ENCODE data around the gene GLRB.
A peak's percentile ranks its signal among the peaks of the same experiment; 100 is the strongest.
"Not testable (repeated sequence)": the region's sequence is repeated elsewhere in the genome, so short reads cannot be mapped to it uniquely, and the experiment has no call there.

GLRB gene

GRCh38 chr4:157121401-157121800, 45.5 kb downstream of the GLRB start:
- no peak overlapping the region for H3K27ac ChIP-seq
- no peak for DNase-seq (ENCODE audit: low read depth, low spot score)

DNA sequence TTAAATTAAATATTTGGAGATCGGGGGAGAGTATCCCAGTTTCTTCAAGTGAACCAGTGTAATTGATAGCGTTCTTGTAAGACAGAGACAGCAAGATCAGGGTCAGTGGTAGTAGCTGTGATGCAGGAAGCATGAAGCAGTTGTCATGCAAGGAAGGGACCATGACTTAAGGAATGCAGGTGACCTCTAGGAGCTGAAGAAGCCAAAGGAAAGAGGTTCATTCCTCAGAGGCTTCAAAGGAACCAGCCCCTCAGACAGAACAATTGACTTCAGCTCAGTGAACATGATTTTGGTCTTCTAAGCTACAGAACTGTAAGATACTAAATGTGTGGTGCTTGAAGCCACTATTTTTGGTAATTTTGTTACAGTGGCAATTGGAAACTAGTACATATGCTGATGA, 51.6 kb downstream of the GLRB start:
- no peak overlapping the region for H3K27ac ChIP-seq
- no peak for DNase-seq (ENCODE audit: low read depth, low spot score)

DNA sequence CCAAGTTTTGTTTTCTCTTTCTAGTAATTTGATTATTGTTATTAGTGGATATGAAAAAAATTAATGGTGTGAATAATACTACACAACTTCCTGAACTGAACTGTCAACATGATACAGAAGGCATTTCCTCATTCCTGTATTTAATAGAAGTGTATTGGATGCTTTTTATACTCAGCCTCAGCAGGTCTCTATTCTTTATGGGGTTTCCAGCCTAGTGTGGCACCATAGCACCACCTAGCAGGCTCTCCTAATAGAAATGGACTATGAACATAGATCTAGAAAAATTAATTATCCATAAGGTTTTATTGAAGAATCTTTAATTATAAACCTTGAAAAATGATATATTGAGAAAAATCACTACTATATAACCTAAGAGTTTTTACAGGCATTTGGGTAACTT, 52.4 kb downstream of the GLRB start:
- no peak overlapping the region for H3K27ac ChIP-seq
- peak; percentile 3 for DNase-seq (ENCODE audit: low read depth, low spot score)

GRCh38 chr4:157141976-157142375, 66.0 kb downstream of the GLRB start:
- no peak for DNase-seq (ENCODE audit: low read depth, low spot score)
- no peak overlapping the region for H3K27ac ChIP-seq

DNA sequence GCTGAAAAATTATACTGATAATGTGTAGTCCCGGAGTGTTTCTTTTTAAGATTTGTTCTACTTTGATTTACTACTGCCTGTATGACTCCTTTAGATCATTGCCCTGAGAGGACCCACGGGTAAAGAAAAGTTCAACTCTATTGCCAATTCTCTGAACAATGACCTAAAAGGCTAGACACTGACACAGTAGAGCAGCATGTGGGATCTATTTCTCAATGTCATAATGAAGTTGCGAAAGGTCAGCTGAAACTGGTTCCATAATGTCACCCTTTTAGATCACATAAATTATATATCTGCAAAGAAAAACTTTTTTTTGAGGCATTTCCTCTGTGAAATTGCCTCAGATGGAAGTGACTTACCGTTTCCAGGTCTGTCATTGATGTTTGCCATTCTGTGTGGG, 67.4 kb downstream of the GLRB start:
- DNase-seq (ENCODE audit: low read depth, low spot score) = no peak
- H3K27ac ChIP-seq = no peak overlapping the region

GRCh38 chr4:157151711-157152110, 75.8 kb downstream of the GLRB start:
- no peak overlapping the region for H3K27ac ChIP-seq
- peak; percentile 6 for DNase-seq (ENCODE audit: low read depth, low spot score)

DNA sequence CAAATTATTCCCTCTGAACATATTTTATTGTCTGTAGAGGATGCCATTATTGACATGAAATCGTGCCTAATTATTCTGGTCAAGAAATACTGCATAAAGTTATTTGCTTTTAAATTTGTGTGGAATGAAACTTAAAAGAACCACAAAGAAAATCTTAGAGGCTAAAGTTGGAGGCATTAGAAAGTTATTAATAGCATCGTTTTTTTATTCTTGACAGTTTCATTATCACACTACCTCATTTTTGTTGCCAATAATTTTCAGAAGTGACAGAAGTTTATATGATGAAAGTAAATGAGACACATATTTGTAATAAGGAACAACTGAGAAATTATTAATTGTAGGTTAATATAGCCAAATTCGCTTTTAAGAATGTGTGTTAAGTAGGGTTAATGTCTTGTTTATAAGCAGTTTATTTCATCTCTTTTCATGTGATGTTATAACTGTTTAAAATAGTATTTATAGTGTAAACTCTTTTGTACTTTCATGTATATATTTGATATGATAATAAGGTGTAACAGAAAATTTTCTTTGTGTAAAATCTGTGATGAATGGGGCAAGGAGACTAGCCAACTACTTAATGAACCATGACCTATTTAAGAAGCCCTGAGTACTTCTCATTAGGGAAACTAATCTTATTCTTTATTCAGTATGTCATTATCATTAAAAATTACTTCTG, 90.1 kb downstream of the GLRB start:
- DNase-seq (ENCODE audit: low read depth, low spot score) = no peak
- no peak overlapping the region for H3K27ac ChIP-seq

DNA sequence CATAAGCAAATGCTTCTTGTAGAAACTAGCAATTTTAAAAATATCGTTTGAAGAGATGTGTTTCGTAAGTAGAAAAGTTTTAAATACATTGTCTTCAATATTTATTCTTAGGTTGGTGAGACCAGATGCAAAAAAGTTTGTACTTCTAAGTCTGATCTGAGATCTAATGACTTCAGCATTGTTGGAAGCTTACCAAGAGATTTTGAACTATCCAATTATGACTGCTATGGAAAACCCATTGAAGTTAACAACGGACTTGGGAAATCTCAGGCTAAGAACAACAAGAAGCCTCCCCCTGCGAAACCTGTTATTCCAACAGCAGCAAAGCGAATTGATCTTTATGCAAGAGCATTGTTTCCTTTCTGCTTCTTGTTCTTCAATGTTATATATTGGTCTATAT, 94.4 kb downstream of the GLRB start:
- H3K27ac ChIP-seq = no peak overlapping the region
- no peak for DNase-seq (ENCODE audit: low read depth, low spot score)

DNA sequence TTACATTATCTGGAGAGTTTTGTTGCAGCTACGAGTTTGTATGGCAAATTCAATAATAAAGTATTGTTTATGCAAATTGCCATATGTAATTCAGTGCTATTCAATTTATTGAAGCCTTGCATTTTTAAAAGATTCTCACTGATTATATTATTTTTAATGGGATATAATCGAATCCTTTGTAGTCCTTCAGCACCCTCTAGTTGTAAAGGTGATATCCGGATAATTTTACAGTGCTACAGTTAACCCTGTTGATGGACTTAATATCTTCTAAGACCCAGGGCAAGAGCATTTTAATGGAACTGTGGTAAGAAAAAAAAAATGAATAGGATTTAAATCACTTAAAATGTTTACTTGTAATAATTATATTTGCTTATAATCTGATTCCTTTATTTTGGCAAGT, 96.1 kb downstream of the GLRB start:
- no peak overlapping the region for H3K27ac ChIP-seq
- DNase-seq (ENCODE audit: low read depth, low spot score) = no peak

GRCh38 chr4:157180268-157180667, 104.3 kb downstream of the GLRB start:
- not testable (repeated sequence) for DNase-seq (ENCODE audit: low read depth, low spot score); H3K27ac ChIP-seq

GRCh38 chr4:157184300-157184699, 108.3 kb downstream of the GLRB start:
- H3K27ac ChIP-seq = no peak overlapping the region
- DNase-seq (ENCODE audit: low read depth, low spot score) = no peak

DNA sequence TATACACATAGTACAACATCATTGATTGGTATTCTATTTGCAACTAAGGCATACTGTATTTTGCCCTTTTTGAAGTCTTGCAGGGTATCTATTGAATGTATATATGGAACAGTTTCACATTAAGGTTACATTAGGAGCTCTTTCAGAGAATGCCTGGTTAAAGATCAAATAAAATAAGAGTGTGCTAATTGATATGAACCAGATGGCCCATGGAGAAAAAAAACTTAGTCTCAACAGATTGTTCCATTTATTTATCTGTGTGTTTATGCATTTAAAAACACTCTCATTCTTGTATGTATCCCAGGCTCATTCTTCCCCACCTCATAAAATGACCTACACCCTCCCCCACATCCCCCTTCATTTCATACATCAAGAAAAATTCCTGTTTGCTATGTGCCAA, 109.4 kb downstream of the GLRB start:
- no peak overlapping the region for H3K27ac ChIP-seq
- DNase-seq (ENCODE audit: low read depth, low spot score) = no peak

DNA sequence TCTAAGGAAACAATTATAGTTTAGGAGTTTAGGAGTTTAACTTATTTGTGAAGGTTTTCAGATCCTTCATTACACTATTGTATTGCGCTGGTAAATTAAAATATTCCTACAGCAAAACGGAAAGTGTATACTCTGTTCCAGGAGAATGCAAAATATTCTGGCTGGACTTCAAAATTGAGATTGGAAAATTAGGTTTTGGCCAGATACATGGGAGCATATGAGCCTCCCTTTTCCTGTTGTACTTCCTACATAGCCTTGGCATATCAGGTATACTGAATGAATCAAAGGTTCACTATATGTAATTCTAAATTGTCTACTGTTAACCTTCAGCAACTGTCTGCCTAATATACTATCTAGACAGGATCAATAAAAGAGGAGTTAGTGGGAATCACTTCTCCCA, 119.4 kb downstream of the GLRB start:
- no peak overlapping the region for H3K27ac ChIP-seq
- no peak for DNase-seq (ENCODE audit: low read depth, low spot score)

- H3K27ac ChIP-seq = no peak overlapping the region
- DNase-seq (ENCODE audit: low read depth, low spot score) = no peak
Measured at GRCh38 chr4:157196046-157196445, 120.1 kb downstream of the GLRB start.

- no peak overlapping the region for H3K27ac ChIP-seq
- no peak for DNase-seq (ENCODE audit: low read depth, low spot score)
Measured at GRCh38 chr4:157204634-157205244, 128.8 kb downstream of the GLRB start.

GRCh38 chr4:157217708-157218107, 141.8 kb downstream of the GLRB start:
- no peak for DNase-seq (ENCODE audit: low read depth, low spot score)
- H3K27ac ChIP-seq = no peak overlapping the region

DNA sequence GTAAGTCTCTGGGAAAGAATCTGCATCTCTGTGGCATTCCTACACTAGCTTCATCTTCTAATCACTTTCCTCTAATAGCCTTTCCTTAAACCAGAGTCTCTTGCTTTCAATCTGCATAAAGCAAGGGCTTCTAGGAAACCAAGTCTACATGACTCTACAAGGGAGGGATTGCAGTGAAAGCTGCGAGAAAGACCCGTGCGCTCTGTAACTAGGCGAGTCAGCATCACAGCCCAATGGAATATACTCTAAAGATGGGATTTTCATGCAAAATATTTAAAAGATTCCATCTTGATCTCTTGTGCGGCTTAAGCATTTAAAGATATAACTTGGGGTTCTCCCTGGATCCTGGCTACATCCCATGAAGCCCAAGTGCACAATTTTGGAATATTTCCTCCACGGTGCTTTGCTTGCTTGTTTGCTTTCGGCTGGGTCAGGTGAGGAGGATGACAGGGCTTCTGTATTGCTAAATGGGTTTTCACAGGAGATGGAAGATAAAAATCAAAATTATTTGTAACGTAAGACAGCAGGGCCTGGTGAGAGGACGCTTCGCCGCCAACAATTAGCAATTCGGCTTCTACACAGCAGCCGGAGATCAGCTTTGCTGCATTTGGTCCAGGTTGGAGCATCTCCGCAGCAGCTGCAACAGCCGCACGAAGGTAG, 143.9 kb downstream of the GLRB start:
- DNase-seq (ENCODE audit: low read depth, low spot score) = no peak
- H3K27ac ChIP-seq = no peak overlapping the region

- H3K27ac ChIP-seq = no peak within 1 kb of the TSS
- DNase-seq (ENCODE audit: low read depth, low spot score) = no peak
Measured at GRCh38 chr4:157220371-157220881, 144.5 kb downstream of the GLRB start, which contains the start of gene GRIA2. Gene GRIA2 (plus strand): TSS chr4:157220728. CDS start chr4:157221043, 315 bp downstream.

DNA sequence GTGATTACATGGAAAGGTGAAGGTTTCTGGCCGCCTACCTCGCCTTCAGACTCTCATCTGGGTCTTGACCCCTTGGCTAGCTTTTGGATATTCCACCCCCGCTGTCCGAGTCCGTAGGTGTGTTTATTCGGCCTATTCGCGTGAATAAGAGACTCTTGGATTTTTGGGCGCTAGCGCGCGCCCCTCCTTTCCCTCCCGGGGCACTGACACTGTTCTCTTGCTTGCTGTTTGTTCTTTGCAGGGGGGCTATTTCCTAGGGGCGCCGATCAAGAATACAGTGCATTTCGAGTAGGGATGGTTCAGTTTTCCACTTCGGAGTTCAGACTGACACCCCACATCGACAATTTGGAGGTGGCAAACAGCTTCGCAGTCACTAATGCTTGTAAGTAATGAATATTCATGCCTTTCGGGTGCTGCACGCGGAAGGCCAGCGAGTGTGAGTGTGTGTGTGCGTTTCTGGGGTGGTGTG, 145.5 kb downstream of the GLRB start:
- H3K27ac ChIP-seq = no peak overlapping the region

More for the DNA sequence above, 145.5 kb downstream of the GLRB start:
- DNase-seq (ENCODE audit: low read depth, low spot score) = no peak

Data from epithelial cell of prostate (primary cell).